GM12878 (cell line): Measurements from ENCODE around the gene TMEM120B. TPM values are rescaled to one million over a fixed set of nuclear protein-coding genes. Genes with fewer than 3 reads are reported as not detected.
A peak's percentile ranks its signal among the peaks of the same experiment; 100 is the strongest.

ENCODE experiments used
- EGR1 ChIP-seq, 2 experiments: IDR thresholded peaks; 1 replicate in 1 of 2; 2 replicates in 1 of 2; pipeline ENCODE4 v1.6.1; 2011 to 2012; ENCODE audit warnings: low read depth in 2 of 2, low read length in 2 of 2, borderline replicate concordance in 1 of 2, mild to moderate bottlenecking in 1 of 2, moderate library complexity in 1 of 2
- ETV6 ChIP-seq, 2 experiments: fragments of 450-650 bp in 1 of 2; IDR thresholded peaks in 1 of 2; conservative IDR thresholded peaks in 1 of 2; 2 replicates each; pipeline ENCODE4 v1.6.1; 2014; ENCODE audit warnings: antibody characterized with exemption in 1 of 2, borderline replicate concordance in 1 of 2, low read depth in 1 of 2, mild to moderate bottlenecking in 1 of 2, moderate library complexity in 1 of 2
- IKZF2 ChIP-seq, 2 experiments: fragments of 450-650 bp; IDR thresholded peaks; 2 replicates each; pipeline ENCODE4 v1.6.1; 2017; ENCODE audit warnings: mild to moderate bottlenecking in 2 of 2, moderate library complexity in 2 of 2
- JUND ChIP-seq: IDR thresholded peaks from 2 replicates; pipeline ENCODE4 v1.6.1; 2012; ENCODE audit warnings: low read depth, mild to moderate bottlenecking, low read length, improper control_type of control experiment, moderate library complexity
- PML ChIP-seq: IDR thresholded peaks from 2 replicates; pipeline ENCODE4 v1.6.1; 2012; ENCODE audit warnings: low read length, inconsistent platforms
- RUNX3 ChIP-seq: IDR thresholded peaks from 2 replicates; pipeline ENCODE4 v1.6.1; 2012; ENCODE audit warnings: low read length, inconsistent platforms
- SIN3A ChIP-seq: IDR thresholded peaks from 2 replicates; pipeline ENCODE4 v1.6.1; 2012; ENCODE audit warnings: low read depth, low read length, improper control_type of control experiment
- SMAD5 ChIP-seq: IDR thresholded peaks from 2 replicates; pipeline ENCODE4 v1.6.1; 2016; ENCODE audit warnings: antibody characterized with exemption, low read depth
- polyA plus RNA-seq, 11 experiments: library from polyadenylated mRNA; depleted of rRNA in 4 of 11; unstranded in 6 of 11; stranded (reverse) in 5 of 11; fragments of >200 nt; fragmentation: Nextera tagmentation in 4 of 11; fragmentation: Illumina TruSeq in 1 of 11; extraction: Ambion mirVana in 4 of 11; extraction: Trizol in 1 of 11; gene quantifications; 1 replicate in 1 of 11; 2 replicates in 10 of 11; pipeline versions ENCODE4 v1.2.1 to v1.2.3, GENCODE V29; 2011 to 2016; ENCODE audit warnings: inconsistent platforms in 2 of 11, missing spikeins in 2 of 11, low read depth in 1 of 11
- total RNA-seq, 4 experiments: library from RNA; depleted of rRNA in 3 of 4; stranded (reverse); fragments of >200 nt in 3 of 4; fragmentation: Illumina TruSeq in 1 of 4; extraction: Trizol in 1 of 4; gene quantifications; 2 replicates each; pipeline versions ENCODE4 v1.2.1 to v1.2.3, GENCODE V29; 2013 to 2021
- TF ChIP-seq, protein P1 (sequence below): fragments of 450-650 bp; IDR thresholded peaks from 2 replicates; pipeline ENCODE4 v1.6.1; 2017; ENCODE audit warnings: mild to moderate bottlenecking, moderate library complexity
- TF ChIP-seq, protein P2 (sequence below): fragments of 450-650 bp; IDR thresholded peaks from 2 replicates; pipeline ENCODE4 v1.6.1; 2016; ENCODE audit warnings: mild to moderate bottlenecking
- TF ChIP-seq, protein P3 (sequence below): fragments of 450-650 bp; formaldehyde crosslinking; IDR thresholded peaks from 2 replicates; pipeline ENCODE4 v1.4.0; 2022; ENCODE audit warnings: mild to moderate bottlenecking, moderate library complexity
- TF ChIP-seq, protein P4 (sequence below): fragments of 450-650 bp; IDR thresholded peaks from 2 replicates; pipeline ENCODE4 v1.6.1; 2017; ENCODE audit warnings: mild to moderate bottlenecking, moderate library complexity

The TMEM120B gene
- total and polyA plus RNA-seq, 10 of the 15 experiments (the other 5 are each of a cell fraction or from before 2014, with no cell fraction given), result 4.0 to 26.2 (median 9.2) TPM

DNA sequence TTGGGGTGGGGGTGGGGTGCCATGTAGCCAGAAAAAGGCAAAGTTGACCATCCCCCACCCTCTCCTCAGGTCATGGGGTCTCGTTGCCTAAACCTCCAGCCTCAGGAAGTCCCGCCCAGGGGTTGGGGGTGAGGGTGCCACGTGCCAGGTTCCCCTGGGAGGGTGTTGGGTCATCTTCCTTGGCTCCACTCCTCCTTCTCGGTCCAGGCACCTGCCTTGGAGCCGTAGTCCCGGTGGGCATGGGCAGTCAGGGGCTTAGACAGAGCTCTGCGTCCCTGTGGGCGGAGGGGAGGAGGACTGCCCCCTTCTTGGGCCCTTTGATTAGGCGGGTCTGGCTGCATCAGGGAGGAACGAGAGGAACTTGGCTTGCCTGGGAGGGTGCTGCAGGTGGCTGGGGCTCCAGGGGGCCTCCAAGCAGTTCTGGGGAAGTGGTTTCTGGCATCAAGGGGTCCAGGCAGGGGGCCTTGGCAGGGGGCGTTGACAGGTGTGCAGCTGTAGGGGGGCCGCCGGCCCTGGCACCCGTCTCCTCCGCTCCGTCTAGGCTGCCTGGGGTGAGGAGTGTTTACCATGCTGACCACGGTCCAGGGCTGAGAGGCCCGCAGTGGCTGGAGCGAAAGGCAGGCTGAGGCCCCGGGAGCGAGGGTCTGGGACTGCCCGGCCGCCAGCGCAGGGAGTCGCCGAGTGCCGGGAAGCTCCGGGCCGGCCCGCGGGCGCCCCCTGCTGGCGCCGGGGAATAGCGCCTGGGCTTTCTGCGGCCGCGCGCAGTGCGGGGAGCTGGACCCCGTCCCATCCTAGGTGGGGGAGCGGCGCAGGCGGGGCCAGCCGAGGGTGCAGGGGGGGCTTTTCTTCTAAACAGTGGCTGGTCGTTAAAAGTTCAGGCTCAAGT lies 99.1 kb downstream of the TMEM120B start (continued):
- TF ChIP-seq, protein P1, sequence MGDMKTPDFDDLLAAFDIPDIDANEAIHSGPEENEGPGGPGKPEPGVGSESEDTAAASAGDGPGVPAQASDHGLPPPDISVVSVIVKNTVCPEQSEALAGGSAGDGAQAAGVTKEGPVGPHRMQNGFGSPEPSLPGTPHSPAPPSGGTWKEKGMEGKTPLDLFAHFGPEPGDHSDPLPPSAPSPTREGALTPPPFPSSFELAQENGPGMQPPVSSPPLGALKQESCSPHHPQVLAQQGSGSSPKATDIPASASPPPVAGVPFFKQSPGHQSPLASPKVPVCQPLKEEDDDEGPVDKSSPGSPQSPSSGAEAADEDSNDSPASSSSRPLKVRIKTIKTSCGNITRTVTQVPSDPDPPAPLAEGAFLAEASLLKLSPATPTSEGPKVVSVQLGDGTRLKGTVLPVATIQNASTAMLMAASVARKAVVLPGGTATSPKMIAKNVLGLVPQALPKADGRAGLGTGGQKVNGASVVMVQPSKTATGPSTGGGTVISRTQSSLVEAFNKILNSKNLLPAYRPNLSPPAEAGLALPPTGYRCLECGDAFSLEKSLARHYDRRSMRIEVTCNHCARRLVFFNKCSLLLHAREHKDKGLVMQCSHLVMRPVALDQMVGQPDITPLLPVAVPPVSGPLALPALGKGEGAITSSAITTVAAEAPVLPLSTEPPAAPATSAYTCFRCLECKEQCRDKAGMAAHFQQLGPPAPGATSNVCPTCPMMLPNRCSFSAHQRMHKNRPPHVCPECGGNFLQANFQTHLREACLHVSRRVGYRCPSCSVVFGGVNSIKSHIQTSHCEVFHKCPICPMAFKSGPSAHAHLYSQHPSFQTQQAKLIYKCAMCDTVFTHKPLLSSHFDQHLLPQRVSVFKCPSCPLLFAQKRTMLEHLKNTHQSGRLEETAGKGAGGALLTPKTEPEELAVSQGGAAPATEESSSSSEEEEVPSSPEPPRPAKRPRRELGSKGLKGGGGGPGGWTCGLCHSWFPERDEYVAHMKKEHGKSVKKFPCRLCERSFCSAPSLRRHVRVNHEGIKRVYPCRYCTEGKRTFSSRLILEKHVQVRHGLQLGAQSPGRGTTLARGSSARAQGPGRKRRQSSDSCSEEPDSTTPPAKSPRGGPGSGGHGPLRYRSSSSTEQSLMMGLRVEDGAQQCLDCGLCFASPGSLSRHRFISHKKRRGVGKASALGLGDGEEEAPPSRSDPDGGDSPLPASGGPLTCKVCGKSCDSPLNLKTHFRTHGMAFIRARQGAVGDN, result 0 out of 2 replicates have a peak, but pooled peaks have one; percentile 13
- TF ChIP-seq, protein P2, sequence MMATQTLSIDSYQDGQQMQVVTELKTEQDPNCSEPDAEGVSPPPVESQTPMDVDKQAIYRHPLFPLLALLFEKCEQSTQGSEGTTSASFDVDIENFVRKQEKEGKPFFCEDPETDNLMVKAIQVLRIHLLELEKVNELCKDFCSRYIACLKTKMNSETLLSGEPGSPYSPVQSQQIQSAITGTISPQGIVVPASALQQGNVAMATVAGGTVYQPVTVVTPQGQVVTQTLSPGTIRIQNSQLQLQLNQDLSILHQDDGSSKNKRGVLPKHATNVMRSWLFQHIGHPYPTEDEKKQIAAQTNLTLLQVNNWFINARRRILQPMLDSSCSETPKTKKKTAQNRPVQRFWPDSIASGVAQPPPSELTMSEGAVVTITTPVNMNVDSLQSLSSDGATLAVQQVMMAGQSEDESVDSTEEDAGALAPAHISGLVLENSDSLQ, result no peak
- TF ChIP-seq RUNX3, result peak; percentile 34
- TF ChIP-seq PML, result no peak
- TF ChIP-seq, protein P3, sequence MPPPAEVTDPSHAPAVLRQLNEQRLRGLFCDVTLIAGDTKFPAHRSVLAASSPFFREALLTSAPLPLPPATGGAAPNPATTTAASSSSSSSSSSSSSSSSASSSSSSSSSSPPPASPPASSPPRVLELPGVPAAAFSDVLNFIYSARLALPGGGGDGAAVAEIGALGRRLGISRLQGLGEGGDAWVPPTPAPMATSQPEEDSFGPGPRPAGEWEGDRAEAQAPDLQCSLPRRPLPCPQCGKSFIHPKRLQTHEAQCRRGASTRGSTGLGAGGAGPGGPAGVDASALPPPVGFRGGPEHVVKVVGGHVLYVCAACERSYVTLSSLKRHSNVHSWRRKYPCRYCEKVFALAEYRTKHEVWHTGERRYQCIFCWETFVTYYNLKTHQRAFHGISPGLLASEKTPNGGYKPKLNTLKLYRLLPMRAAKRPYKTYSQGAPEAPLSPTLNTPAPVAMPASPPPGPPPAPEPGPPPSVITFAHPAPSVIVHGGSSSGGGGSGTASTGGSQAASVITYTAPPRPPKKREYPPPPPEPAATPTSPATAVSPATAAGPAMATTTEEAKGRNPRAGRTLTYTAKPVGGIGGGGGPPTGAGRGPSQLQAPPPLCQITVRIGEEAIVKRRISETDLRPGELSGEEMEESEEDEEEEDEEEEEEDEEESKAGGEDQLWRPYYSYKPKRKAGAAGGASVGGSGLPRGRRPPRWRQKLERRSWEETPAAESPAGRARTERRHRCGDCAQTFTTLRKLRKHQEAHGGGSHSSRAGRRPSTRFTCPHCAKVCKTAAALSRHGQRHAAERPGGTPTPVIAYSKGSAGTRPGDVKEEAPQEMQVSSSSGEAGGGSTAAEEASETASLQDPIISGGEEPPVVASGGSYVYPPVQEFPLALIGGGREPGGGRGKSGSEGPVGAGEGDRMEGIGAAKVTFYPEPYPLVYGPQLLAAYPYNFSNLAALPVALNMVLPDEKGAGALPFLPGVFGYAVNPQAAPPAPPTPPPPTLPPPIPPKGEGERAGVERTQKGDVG (CRISPR knock-in tag), result no peak
- no peak; the same call in 1 of the 2 replicates for TF ChIP-seq SIN3A
- TF ChIP-seq, protein P4, sequence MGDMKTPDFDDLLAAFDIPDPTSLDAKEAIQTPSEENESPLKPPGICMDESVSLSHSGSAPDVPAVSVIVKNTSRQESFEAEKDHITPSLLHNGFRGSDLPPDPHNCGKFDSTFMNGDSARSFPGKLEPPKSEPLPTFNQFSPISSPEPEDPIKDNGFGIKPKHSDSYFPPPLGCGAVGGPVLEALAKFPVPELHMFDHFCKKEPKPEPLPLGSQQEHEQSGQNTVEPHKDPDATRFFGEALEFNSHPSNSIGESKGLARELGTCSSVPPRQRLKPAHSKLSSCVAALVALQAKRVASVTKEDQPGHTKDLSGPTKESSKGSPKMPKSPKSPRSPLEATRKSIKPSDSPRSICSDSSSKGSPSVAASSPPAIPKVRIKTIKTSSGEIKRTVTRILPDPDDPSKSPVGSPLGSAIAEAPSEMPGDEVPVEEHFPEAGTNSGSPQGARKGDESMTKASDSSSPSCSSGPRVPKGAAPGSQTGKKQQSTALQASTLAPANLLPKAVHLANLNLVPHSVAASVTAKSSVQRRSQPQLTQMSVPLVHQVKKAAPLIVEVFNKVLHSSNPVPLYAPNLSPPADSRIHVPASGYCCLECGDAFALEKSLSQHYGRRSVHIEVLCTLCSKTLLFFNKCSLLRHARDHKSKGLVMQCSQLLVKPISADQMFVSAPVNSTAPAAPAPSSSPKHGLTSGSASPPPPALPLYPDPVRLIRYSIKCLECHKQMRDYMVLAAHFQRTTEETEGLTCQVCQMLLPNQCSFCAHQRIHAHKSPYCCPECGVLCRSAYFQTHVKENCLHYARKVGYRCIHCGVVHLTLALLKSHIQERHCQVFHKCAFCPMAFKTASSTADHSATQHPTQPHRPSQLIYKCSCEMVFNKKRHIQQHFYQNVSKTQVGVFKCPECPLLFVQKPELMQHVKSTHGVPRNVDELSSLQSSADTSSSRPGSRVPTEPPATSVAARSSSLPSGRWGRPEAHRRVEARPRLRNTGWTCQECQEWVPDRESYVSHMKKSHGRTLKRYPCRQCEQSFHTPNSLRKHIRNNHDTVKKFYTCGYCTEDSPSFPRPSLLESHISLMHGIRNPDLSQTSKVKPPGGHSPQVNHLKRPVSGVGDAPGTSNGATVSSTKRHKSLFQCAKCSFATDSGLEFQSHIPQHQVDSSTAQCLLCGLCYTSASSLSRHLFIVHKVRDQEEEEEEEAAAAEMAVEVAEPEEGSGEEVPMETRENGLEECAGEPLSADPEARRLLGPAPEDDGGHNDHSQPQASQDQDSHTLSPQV, result peak; percentile 78; the same call in 1 of the 2 replicates
- TF ChIP-seq JUND, result no peak
- no peak for TF ChIP-seq EGR1 (IDR thresholded peaks at IDR 0.05; ENCODE audit: borderline replicate concordance in 1 of 2, low read depth in 2 of 2, low read length in 2 of 2)
- TF ChIP-seq IKZF2 (IDR thresholded peaks at IDR 0.05), result no peak
- TF ChIP-seq SMAD5, result no peak
- TF ChIP-seq ETV6 (conservative IDR thresholded peaks at IDR 0.05 in 1 of 2, IDR thresholded peaks at IDR 0.05 in 1 of 2; ENCODE audit: borderline replicate concordance in 1 of 2, low read depth in 1 of 2), result no peak
